Measurements from ENCODE around the gene FAM171A1. TPM values are rescaled to one million over a fixed set of nuclear protein-coding genes. Genes with fewer than 3 reads are reported as not detected.
"Not testable (repeated sequence)": the region's sequence is repeated elsewhere in the genome, so short reads cannot be mapped to it uniquely, and the experiment has no call there.

Gene FAM171A1
- polyA plus RNA-seq, 4 donors = 9.2 to 28.4 (median 18.2) TPM

- H3K4me1 ChIP-seq (ENCODE audit: control insufficient read depth in 3 of 3, insufficient read depth in 2 of 3, low read depth in 1 of 3, low read length in 2 of 3) = no peaks in the 10 kb centered on the region
- no peaks in the 10 kb centered on the region for H3K9me3 ChIP-seq (ENCODE audit: control insufficient read depth in 2 of 2, insufficient read depth in 1 of 2, low read depth in 1 of 2, low read length in 1 of 2)
- DNase-seq (no peak), FAIRE-seq (no peak)
- H3K27me3 ChIP-seq (ENCODE audit: control insufficient read depth in 3 of 3, insufficient read depth in 3 of 3, low read length in 3 of 3) = no peaks in the 10 kb centered on the region
- WGBS, 3 donors = 80 to 94% (median 90%) methylated on average over 7 of the region's 7 CpGs
- no peak overlapping the region for H3K4me3 ChIP-seq (ENCODE audit: low read depth in 1 of 3, low read length in 3 of 3)
- peaks cover 0 to 10% (median 0%) of the 10 kb centered on the region in 3 donors for H3K36me3 ChIP-seq (ENCODE audit: control insufficient read depth in 3 of 3, insufficient read depth in 2 of 3, low read depth in 1 of 3, low read length in 3 of 3)
- H3K27ac ChIP-seq (ENCODE audit: low read depth in 1 of 3, low read length in 2 of 3) = no peak overlapping the region
These were observed 80.4 kb downstream of the FAM171A1 start for GRCh38 chr10:15290671-15291070.

GRCh38 chr10:15290150-15290549, 80.9 kb downstream of the FAM171A1 start:
- peaks cover 0 to 12% (median 0%) of the 10 kb centered on the region in 3 donors for H3K36me3 ChIP-seq (ENCODE audit: control insufficient read depth in 3 of 3, insufficient read depth in 2 of 3, low read depth in 1 of 3, low read length in 3 of 3)
- FAIRE-seq = no peak

GRCh38 chr10:15280974-15281373, 90.1 kb downstream of the FAM171A1 start:
- Histone ChIP-seq H3K4me3 (ENCODE audit: low read depth in 1 of 3, low read length in 3 of 3) (no peak overlapping the region), H3K36me3 (ENCODE audit: control insufficient read depth in 3 of 3, insufficient read depth in 2 of 3, low read depth in 1 of 3, low read length in 3 of 3) (peaks cover 5 to 44% (median 10%) of the 10 kb centered on the region in 3 donors), H3K27me3 (ENCODE audit: control insufficient read depth in 3 of 3, insufficient read depth in 3 of 3, low read length in 3 of 3) (no peaks in the 10 kb centered on the region), H3K27ac (ENCODE audit: low read depth in 1 of 3, low read length in 2 of 3) (no peak overlapping the region), H3K9me3 (ENCODE audit: control insufficient read depth in 2 of 2, insufficient read depth in 1 of 2, low read depth in 1 of 2, low read length in 1 of 2) (peaks cover 0 to 7% of the 10 kb centered on the region in 2 donors), H3K4me1 (ENCODE audit: control insufficient read depth in 3 of 3, insufficient read depth in 2 of 3, low read depth in 1 of 3, low read length in 2 of 3) (no peaks in the 10 kb centered on the region)
- DNase-seq = no peak
- 60 to 80% (median 68%) methylated on average over 4 of the region's 4 CpGs for WGBS, 3 donors
- FAIRE-seq = no peak

More at GRCh38 chr10:15290150-15290549, 80.9 kb downstream of the FAM171A1 start:
- 74 to 89% (median 83%) methylated on average over 4 of the region's 4 CpGs for WGBS, 3 donors
- H3K27ac ChIP-seq (ENCODE audit: low read depth in 1 of 3, low read length in 2 of 3) = no peak overlapping the region
- H3K4me1 ChIP-seq (ENCODE audit: control insufficient read depth in 3 of 3, insufficient read depth in 2 of 3, low read depth in 1 of 3, low read length in 2 of 3) = no peaks in the 10 kb centered on the region
- DNase-seq = no peak
- H3K9me3 ChIP-seq (ENCODE audit: control insufficient read depth in 2 of 2, insufficient read depth in 1 of 2, low read depth in 1 of 2, low read length in 1 of 2) = no peaks in the 10 kb centered on the region
- H3K4me3 ChIP-seq (ENCODE audit: low read depth in 1 of 3, low read length in 3 of 3) = no peak overlapping the region
- no peaks in the 10 kb centered on the region for H3K27me3 ChIP-seq (ENCODE audit: control insufficient read depth in 3 of 3, insufficient read depth in 3 of 3, low read length in 3 of 3)

GRCh38 chr10:15280462-15280861, 90.6 kb downstream of the FAM171A1 start:
- Histone ChIP-seq H3K27ac (ENCODE audit: low read depth in 1 of 3, low read length in 2 of 3) (no peak overlapping the region), H3K4me1 (ENCODE audit: control insufficient read depth in 3 of 3, insufficient read depth in 2 of 3, low read depth in 1 of 3, low read length in 2 of 3) (no peaks in the 10 kb centered on the region), H3K9me3 (ENCODE audit: control insufficient read depth in 2 of 2, insufficient read depth in 1 of 2, low read depth in 1 of 2, low read length in 1 of 2) (peaks cover 0 to 7% of the 10 kb centered on the region in 2 donors), H3K4me3 (ENCODE audit: low read depth in 1 of 3, low read length in 3 of 3) (no peak overlapping the region), H3K36me3 (ENCODE audit: control insufficient read depth in 3 of 3, insufficient read depth in 2 of 3, low read depth in 1 of 3, low read length in 3 of 3) (peaks cover 5 to 41% (median 10%) of the 10 kb centered on the region in 3 donors), H3K27me3 (ENCODE audit: control insufficient read depth in 3 of 3, insufficient read depth in 3 of 3, low read length in 3 of 3) (no peaks in the 10 kb centered on the region)
- WGBS, 3 donors = 71 to 86% (median 85%) methylated on average over 4 of the region's 4 CpGs
- FAIRE-seq (no peak), DNase-seq (no peak)

DNA sequence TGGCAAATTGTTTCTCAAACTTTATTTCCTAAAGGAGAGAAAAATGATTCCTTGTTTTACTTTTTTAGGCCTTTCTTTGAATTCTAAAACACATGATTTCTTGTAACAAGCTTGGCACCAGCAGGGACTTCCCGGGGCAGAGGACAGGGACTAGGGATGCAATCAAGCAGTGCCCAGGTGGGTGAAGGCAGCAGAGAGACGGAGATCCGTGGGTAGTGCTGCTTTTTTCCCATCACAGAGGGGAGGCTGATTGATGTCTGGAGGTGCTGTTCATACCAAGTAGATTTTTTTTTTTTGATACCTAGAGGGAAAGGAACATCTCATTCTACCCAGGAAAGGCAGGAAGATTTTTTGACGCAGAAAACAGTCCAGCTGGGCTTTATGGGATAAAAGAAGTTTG, 91.9 kb downstream of the FAM171A1 start:
- no peaks in the 10 kb centered on the region for H3K4me1 ChIP-seq (ENCODE audit: control insufficient read depth in 3 of 3, insufficient read depth in 2 of 3, low read depth in 1 of 3, low read length in 2 of 3)
- H3K36me3 ChIP-seq (ENCODE audit: control insufficient read depth in 3 of 3, insufficient read depth in 2 of 3, low read depth in 1 of 3, low read length in 3 of 3) = peaks cover 5 to 38% (median 10%) of the 10 kb centered on the region in 3 donors
- WGBS, 3 donors = 92 to 96% (median 94%) methylated on average over 4 of the region's 4 CpGs
- no peaks in the 10 kb centered on the region for H3K27me3 ChIP-seq (ENCODE audit: control insufficient read depth in 3 of 3, insufficient read depth in 3 of 3, low read length in 3 of 3)
- no peak overlapping the region for H3K27ac ChIP-seq (ENCODE audit: low read depth in 1 of 3, low read length in 2 of 3)
- no peak for DNase-seq
- no peak for FAIRE-seq
- no peak overlapping the region for H3K4me3 ChIP-seq (ENCODE audit: low read depth in 1 of 3, low read length in 3 of 3)
- peaks cover 0 to 7% of the 10 kb centered on the region in 2 donors for H3K9me3 ChIP-seq (ENCODE audit: control insufficient read depth in 2 of 2, insufficient read depth in 1 of 2, low read depth in 1 of 2, low read length in 1 of 2)

- H3K4me1 ChIP-seq (ENCODE audit: control insufficient read depth in 3 of 3, insufficient read depth in 2 of 3, low read depth in 1 of 3, low read length in 2 of 3) = no peaks in the 10 kb centered on the region
- H3K36me3 ChIP-seq (ENCODE audit: control insufficient read depth in 3 of 3, insufficient read depth in 2 of 3, low read depth in 1 of 3, low read length in 3 of 3) = peaks cover 5 to 36% (median 10%) of the 10 kb centered on the region in 3 donors
- FAIRE-seq = no peak
- H3K9me3 ChIP-seq (ENCODE audit: control insufficient read depth in 2 of 2, insufficient read depth in 1 of 2, low read depth in 1 of 2, low read length in 1 of 2) = peaks cover 0 to 7% of the 10 kb centered on the region in 2 donors
- H3K27me3 ChIP-seq (ENCODE audit: control insufficient read depth in 3 of 3, insufficient read depth in 3 of 3, low read length in 3 of 3) = no peaks in the 10 kb centered on the region
- no peak for DNase-seq
- 91 to 94% (median 94%) methylated on average over 12 of the region's 12 CpGs for WGBS, 3 donors
- no peak overlapping the region for H3K4me3 ChIP-seq (ENCODE audit: low read depth in 1 of 3, low read length in 3 of 3)
- H3K27ac ChIP-seq (ENCODE audit: low read depth in 1 of 3, low read length in 2 of 3) = no peak overlapping the region
These were observed 92.3 kb downstream of the FAM171A1 start for GRCh38 chr10:15278786-15279185.

DNA sequence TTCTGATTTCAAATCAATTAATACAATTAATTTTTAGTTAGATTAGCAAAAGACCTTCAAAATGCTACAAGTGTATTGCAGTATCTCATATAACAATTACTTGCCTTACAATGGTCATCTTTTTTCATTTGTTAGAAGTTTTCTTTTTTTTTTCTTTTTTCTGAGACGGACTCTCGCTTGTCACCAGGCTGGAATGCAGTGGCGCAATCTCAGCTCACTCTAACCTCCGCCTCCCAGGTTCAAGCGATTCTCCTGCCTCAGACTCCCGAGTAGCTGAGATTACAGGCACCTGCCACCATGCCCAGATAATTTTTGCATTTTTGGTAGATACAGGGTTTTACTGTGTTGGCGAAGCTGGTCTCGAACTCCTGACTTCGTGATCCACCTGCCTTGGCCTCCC, 95.0 kb downstream of the FAM171A1 start:
- not testable (repeated sequence) for FAIRE-seq; H3K27ac ChIP-seq (ENCODE audit: low read depth in 1 of 3, low read length in 2 of 3); H3K4me1 ChIP-seq (ENCODE audit: control insufficient read depth in 3 of 3, insufficient read depth in 2 of 3, low read depth in 1 of 3, low read length in 2 of 3); H3K9me3 ChIP-seq (ENCODE audit: control insufficient read depth in 2 of 2, insufficient read depth in 1 of 2, low read depth in 1 of 2, low read length in 1 of 2); H3K27me3 ChIP-seq (ENCODE audit: control insufficient read depth in 3 of 3, insufficient read depth in 3 of 3, low read length in 3 of 3); H3K4me3 ChIP-seq (ENCODE audit: low read depth in 1 of 3, low read length in 3 of 3); DNase-seq
- 91 to 97% (median 93%) methylated on average over 9 of the region's 9 CpGs for WGBS, 3 donors
- peaks cover 2 to 21% (median 5%) of the 10 kb centered on the region in 3 donors for H3K36me3 ChIP-seq (ENCODE audit: control insufficient read depth in 3 of 3, insufficient read depth in 2 of 3, low read depth in 1 of 3, low read length in 3 of 3)

- not testable (repeated sequence) for H3K27ac ChIP-seq (ENCODE audit: low read depth in 1 of 3, low read length in 2 of 3); H3K4me1 ChIP-seq (ENCODE audit: control insufficient read depth in 3 of 3, insufficient read depth in 2 of 3, low read depth in 1 of 3, low read length in 2 of 3); H3K4me3 ChIP-seq (ENCODE audit: low read depth in 1 of 3, low read length in 3 of 3); H3K27me3 ChIP-seq (ENCODE audit: control insufficient read depth in 3 of 3, insufficient read depth in 3 of 3, low read length in 3 of 3); DNase-seq; FAIRE-seq
- peaks cover 0 to 15% of the 10 kb centered on the region in 2 donors for H3K9me3 ChIP-seq (ENCODE audit: control insufficient read depth in 2 of 2, insufficient read depth in 1 of 2, low read depth in 1 of 2, low read length in 1 of 2)
- 91 to 97% (median 93%) methylated on average over 12 of the region's 12 CpGs for WGBS, 3 donors
- peaks cover 0 to 26% (median 0%) of the 10 kb centered on the region in 3 donors for H3K36me3 ChIP-seq (ENCODE audit: control insufficient read depth in 3 of 3, insufficient read depth in 2 of 3, low read depth in 1 of 3, low read length in 3 of 3)
These were observed 101.3 kb downstream of the FAM171A1 start for GRCh38 chr10:15269838-15270237.

DNA sequence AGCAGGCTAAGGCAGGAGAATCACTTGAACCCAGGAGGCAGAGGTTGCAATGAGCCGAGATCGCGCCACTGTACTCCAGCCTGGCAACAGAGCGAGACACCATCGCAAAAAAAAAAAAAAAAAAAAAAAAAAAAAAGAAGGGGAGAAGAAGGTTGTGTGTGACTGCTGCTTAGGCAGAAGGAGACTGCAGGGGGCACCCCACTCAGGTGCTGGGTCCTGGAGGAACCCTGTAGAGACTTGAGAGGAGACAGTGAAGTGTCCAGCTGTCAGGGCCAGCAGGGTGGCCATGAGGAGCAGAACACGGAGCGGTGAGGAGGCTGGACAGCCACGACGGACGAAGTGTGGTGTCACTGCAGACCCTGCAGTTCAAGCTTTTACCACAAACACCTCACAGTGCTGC, 103.6 kb downstream of the FAM171A1 start:
- 76 to 84% (median 79%) methylated on average over 8 to 10 of the region's 10 CpGs for WGBS, 3 donors
- no peak overlapping the region for H3K4me3 ChIP-seq (ENCODE audit: low read depth in 1 of 3, low read length in 3 of 3)
- peaks cover 0 to 30% (median 0%) of the 10 kb centered on the region in 3 donors for H3K36me3 ChIP-seq (ENCODE audit: control insufficient read depth in 3 of 3, insufficient read depth in 2 of 3, low read depth in 1 of 3, low read length in 3 of 3)
- H3K27me3 ChIP-seq (ENCODE audit: control insufficient read depth in 3 of 3, insufficient read depth in 3 of 3, low read length in 3 of 3) = no peaks in the 10 kb centered on the region
- DNase-seq (peak; percentile 24 to 32), FAIRE-seq (no peak)
- no peak overlapping the region for H3K27ac ChIP-seq (ENCODE audit: low read depth in 1 of 3, low read length in 2 of 3)
- no peaks in the 10 kb centered on the region for H3K4me1 ChIP-seq (ENCODE audit: control insufficient read depth in 3 of 3, insufficient read depth in 2 of 3, low read depth in 1 of 3, low read length in 2 of 3)
- H3K9me3 ChIP-seq (ENCODE audit: control insufficient read depth in 2 of 2, insufficient read depth in 1 of 2, low read depth in 1 of 2, low read length in 1 of 2) = peaks cover 0 to 15% of the 10 kb centered on the region in 2 donors

Measured in small intestine (tissue), 7 donors.